GM12801 (cell line): ENCODE data around the gene LRP11.

Experiments
- CTCF ChIP-seq: IDR thresholded peaks from one replicate; pipeline ENCODE4 v1.5.1; 2011; ENCODE audit warnings: control low read depth; ENCODE audit not compliant: insufficient read length; ENCODE audit errors: extremely low read depth

LRP11 gene

GRCh38 chr6:149834513-149835481 is 29.4 kb downstream of the LRP11 start:
- no peak for TF ChIP-seq CTCF

- TF ChIP-seq CTCF: no peak
These were observed 30.5 kb downstream of the LRP11 start for GRCh38 chr6:149833651-149834050.

GRCh38 chr6:149831308-149831820 is 32.8 kb downstream of the LRP11 start:
- TF ChIP-seq CTCF: no peak

GRCh38 chr6:149830731-149831307 is 33.3 kb downstream of the LRP11 start:
- no peak for TF ChIP-seq CTCF

- no peak for TF ChIP-seq CTCF
These were observed 38.9 kb downstream of the LRP11 start for GRCh38 chr6:149825292-149825691.

GRCh38 chr6:149823013-149823412 is 41.1 kb downstream of the LRP11 start:
- TF ChIP-seq CTCF: no peak

- no peak for TF ChIP-seq CTCF
These were observed 42.7 kb downstream of the LRP11 start for GRCh38 chr6:149821492-149821891.
